Measurements from ENCODE around the gene SDE2. TPM values are rescaled to one million over a fixed set of nuclear protein-coding genes. Genes with fewer than 3 reads are reported as not detected.

The SDE2 gene
- total RNA-seq, 2 experiments from 2014 or later = 14.9 to 15.5 TPM

GRCh38 chr1:226033582-226033981 lies 34.4 kb upstream of the SDE2 start:
- POLR2A ChIA-PET = interaction anchor here (1.1 kb wide), 1 partner anchor 34 kb away, joined by 3 read pairs; no protein-coding TSS in a partner anchor
- no peak overlapping the region for H3K27ac Mint-ChIP-seq
- H3K27me3 Mint-ChIP-seq = no peaks in the 10 kb centered on the region
- H3K4me1 Mint-ChIP-seq (ENCODE audit: low read depth) = peaks cover 4% of the 10 kb centered on the region
- TF ChIP-seq, protein P1, sequence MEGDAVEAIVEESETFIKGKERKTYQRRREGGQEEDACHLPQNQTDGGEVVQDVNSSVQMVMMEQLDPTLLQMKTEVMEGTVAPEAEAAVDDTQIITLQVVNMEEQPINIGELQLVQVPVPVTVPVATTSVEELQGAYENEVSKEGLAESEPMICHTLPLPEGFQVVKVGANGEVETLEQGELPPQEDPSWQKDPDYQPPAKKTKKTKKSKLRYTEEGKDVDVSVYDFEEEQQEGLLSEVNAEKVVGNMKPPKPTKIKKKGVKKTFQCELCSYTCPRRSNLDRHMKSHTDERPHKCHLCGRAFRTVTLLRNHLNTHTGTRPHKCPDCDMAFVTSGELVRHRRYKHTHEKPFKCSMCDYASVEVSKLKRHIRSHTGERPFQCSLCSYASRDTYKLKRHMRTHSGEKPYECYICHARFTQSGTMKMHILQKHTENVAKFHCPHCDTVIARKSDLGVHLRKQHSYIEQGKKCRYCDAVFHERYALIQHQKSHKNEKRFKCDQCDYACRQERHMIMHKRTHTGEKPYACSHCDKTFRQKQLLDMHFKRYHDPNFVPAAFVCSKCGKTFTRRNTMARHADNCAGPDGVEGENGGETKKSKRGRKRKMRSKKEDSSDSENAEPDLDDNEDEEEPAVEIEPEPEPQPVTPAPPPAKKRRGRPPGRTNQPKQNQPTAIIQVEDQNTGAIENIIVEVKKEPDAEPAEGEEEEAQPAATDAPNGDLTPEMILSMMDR (IDR thresholded peaks at IDR 0.05) = no peak
- no peak overlapping the region for H3K4me3 Mint-ChIP-seq
- ATAC-seq (no peak), DNase-seq (no peak)
- CTCF ChIA-PET = no interaction called here
- intact Hi-C loops (cut with micrococcal nuclease) = no loop called here
- no peaks in the 10 kb centered on the region for H3K9me3 Mint-ChIP-seq
- no peaks in the 10 kb centered on the region for H3K36me3 Mint-ChIP-seq (ENCODE audit: low read depth)

- Mint-ChIP-seq H3K4me1 (ENCODE audit: low read depth) (peaks cover 4% of the 10 kb centered on the region), H3K27ac (no peak overlapping the region), H3K4me3 (no peak overlapping the region), H3K27me3 (no peaks in the 10 kb centered on the region), H3K9me3 (no peaks in the 10 kb centered on the region), H3K36me3 (ENCODE audit: low read depth) (no peaks in the 10 kb centered on the region)
- ATAC-seq = no peak
- TF ChIP-seq, protein P1 (IDR thresholded peaks at IDR 0.05) = no peak
- intact Hi-C loops (cut with micrococcal nuclease) = no loop called here
- no peak for DNase-seq
- ChIA-PET CTCF (interaction anchor here (1.2 kb wide), 1 partner anchor 42 kb away, joined by 3 read pairs; no protein-coding TSS in a partner anchor), POLR2A (interaction anchor here (1.9 kb wide), 1 partner anchor 97 kb away, joined by 5 read pairs; no protein-coding TSS in a partner anchor)
Observed at GRCh38 chr1:226029568-226030225, 30.6 kb upstream of the SDE2 start.

DNA sequence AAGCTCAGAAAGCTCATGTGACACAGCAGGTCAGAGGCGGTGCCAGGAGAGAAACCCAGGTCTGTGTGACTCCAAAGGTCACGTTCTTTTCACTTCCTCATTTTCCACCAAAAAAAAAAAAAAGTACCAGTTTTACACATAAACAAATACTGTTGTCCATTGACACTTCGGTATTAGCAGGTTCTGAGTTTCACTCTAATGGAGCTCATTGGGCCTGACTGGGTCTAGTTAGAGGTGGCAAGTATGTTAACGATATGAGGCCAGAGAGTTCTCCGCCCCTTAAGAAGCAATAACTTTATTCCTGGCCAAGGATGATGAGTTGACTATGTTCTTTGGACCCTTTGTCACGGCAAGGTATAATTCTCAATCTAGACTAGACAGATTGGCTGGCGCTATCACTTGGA lies 30.0 kb upstream of the SDE2 start:
- Mint-ChIP-seq H3K27me3 (no peaks in the 10 kb centered on the region), H3K36me3 (ENCODE audit: low read depth) (no peaks in the 10 kb centered on the region), H3K4me3 (no peak overlapping the region), H3K4me1 (ENCODE audit: low read depth) (peaks cover 4% of the 10 kb centered on the region), H3K27ac (no peak overlapping the region), H3K9me3 (no peaks in the 10 kb centered on the region)
- ChIA-PET CTCF (interaction anchor here (1.2 kb wide), 1 partner anchor 42 kb away, joined by 3 read pairs; no protein-coding TSS in a partner anchor), POLR2A (interaction anchor here (1.9 kb wide), 1 partner anchor 98 kb away, joined by 5 read pairs; no protein-coding TSS in a partner anchor)
- no peak for ATAC-seq
- intact Hi-C loops (cut with micrococcal nuclease) = no loop called here
- TF ChIP-seq, protein P1 (IDR thresholded peaks at IDR 0.05) = no peak
- no peak for DNase-seq

- DNase-seq (no peak), ATAC-seq (no peak)
- Mint-ChIP-seq H3K27me3 (no peaks in the 10 kb centered on the region), H3K4me1 (ENCODE audit: low read depth) (peaks cover 4% of the 10 kb centered on the region), H3K4me3 (no peak overlapping the region), H3K9me3 (no peaks in the 10 kb centered on the region), H3K36me3 (ENCODE audit: low read depth) (no peaks in the 10 kb centered on the region), H3K27ac (no peak overlapping the region)
- ChIA-PET POLR2A (no interaction called here), CTCF (interaction anchor here (0.8 kb wide), 2 partner anchors 40 to 501 kb away, joined by 3 read pairs; no protein-coding TSS in a partner anchor)
- intact Hi-C loops (cut with micrococcal nuclease) = no loop called here
- TF ChIP-seq, protein P1 (IDR thresholded peaks at IDR 0.05) = no peak
Observed at GRCh38 chr1:226027538-226028217, 28.5 kb upstream of the SDE2 start.

GRCh38 chr1:226026833-226027232 lies 27.7 kb upstream of the SDE2 start:
- ChIA-PET POLR2A (no interaction called here), CTCF (interaction anchor here (0.8 to 1.4 kb wide), 3 partner anchors 39 to 500 kb away, joined by 3 read pairs; no protein-coding TSS in a partner anchor)
- no peaks in the 10 kb centered on the region for H3K36me3 Mint-ChIP-seq (ENCODE audit: low read depth)

More at GRCh38 chr1:226026833-226027232, 27.7 kb upstream of the SDE2 start:
- DNase-seq = no peak
- Mint-ChIP-seq H3K27me3 (no peaks in the 10 kb centered on the region), H3K27ac (no peak overlapping the region), H3K4me1 (ENCODE audit: low read depth) (peaks cover 4% of the 10 kb centered on the region), H3K4me3 (no peak overlapping the region), H3K9me3 (no peaks in the 10 kb centered on the region)
- intact Hi-C loops (cut with micrococcal nuclease) = no loop called here
- TF ChIP-seq, protein P1 (IDR thresholded peaks at IDR 0.05) = no peak
- no peak for ATAC-seq

Measured in activated CD8-positive, alpha-beta T cell treated with anti-CD3 and anti-CD28 coated beads for 36 hours (primary cell).